Right atrium auricular region (tissue), 2 donors: ENCODE data around the gene STAT6. TPM values are rescaled to one million over a fixed set of nuclear protein-coding genes. Genes with fewer than 3 reads are reported as not detected.

Experiments
- DNase-seq: peaks from one replicate; pipeline ENCODE4 v3.0.0-alpha.2; 2019; ENCODE audit warnings: low spot score
- H3K27ac ChIP-seq, 2 donors: fragments of 200-600 bp; sonication (generic); 1 replicate in 1 of 2; 2 replicates in 1 of 2; pipeline ENCODE4 v1.5.1; 2016 to 2019
- H3K27me3 ChIP-seq, 2 donors: fragments of 200-600 bp; sonication (generic); one replicate each; pipeline versions ENCODE4 v1.5.1 to v1.6.0; 2017 to 2019
- H3K36me3 ChIP-seq: fragments of 200-600 bp; sonication (generic); one replicate; pipeline ENCODE4 v1.5.1; 2016
- H3K4me1 ChIP-seq, 2 donors: fragments of 200-600 bp; sonication (generic); one replicate each; pipeline versions ENCODE4 v1.5.1 to v1.6.0; 2017 to 2019
- H3K4me3 ChIP-seq, 2 donors: fragments of 200-600 bp; sonication (generic); 1 replicate in 1 of 2; 2 replicates in 1 of 2; pipeline ENCODE4 v1.5.1; 2017 to 2019; ENCODE audit warnings: mild to moderate bottlenecking in 1 of 2, moderate library complexity in 1 of 2
- H3K9me3 ChIP-seq, 2 donors: fragments of 200-600 bp; sonication (generic); one replicate each; pipeline ENCODE4 v1.5.1; 2019
- total RNA-seq, 2 donors: library from RNA; depleted of rRNA; stranded (reverse); fragments of >200 nt; gene quantifications; one replicate each; pipeline ENCODE4 v1.1.0, GENCODE V29; 2016
- TF ChIP-seq, protein P1 (sequence below), 2 donors: fragments of 200-600 bp; sonication (generic); IDR thresholded peaks; one replicate each; pipeline ENCODE4 v1.5.1; 2019; ENCODE audit warnings: antibody characterized with exemption in 2 of 2

Gene STAT6
- total RNA-seq, 2 donors from 2014 or later = 34.3 to 64.3 TPM

DNA sequence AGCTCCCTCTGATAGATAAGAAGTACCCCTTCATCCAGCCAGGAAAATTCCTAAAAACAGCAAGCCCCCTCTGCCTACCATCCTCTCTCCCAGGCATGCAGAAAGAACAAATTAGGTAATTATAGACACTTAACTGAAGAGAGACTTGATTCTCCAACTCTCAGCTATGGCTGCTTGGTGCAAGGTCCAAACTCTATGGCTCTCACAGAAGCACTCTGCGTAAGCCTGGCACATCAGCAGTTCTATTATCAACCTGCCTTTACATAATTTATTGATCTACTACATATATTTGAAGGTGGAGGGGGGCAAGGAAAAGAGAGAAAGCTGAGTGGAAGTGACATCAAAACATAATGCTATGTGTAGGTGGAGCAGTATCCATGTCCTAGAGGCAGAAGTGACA lies 60.2 kb downstream of the STAT6 start:
- Histone ChIP-seq H3K4me1 (no peaks in the 10 kb centered on the region), H3K27ac (no peak overlapping the region), H3K36me3 (no peaks in the 10 kb centered on the region), H3K9me3 (no peaks in the 10 kb centered on the region), H3K4me3 (no peak overlapping the region), H3K27me3 (no peaks in the 10 kb centered on the region)
- no peak for DNase-seq
- TF ChIP-seq, protein P1, sequence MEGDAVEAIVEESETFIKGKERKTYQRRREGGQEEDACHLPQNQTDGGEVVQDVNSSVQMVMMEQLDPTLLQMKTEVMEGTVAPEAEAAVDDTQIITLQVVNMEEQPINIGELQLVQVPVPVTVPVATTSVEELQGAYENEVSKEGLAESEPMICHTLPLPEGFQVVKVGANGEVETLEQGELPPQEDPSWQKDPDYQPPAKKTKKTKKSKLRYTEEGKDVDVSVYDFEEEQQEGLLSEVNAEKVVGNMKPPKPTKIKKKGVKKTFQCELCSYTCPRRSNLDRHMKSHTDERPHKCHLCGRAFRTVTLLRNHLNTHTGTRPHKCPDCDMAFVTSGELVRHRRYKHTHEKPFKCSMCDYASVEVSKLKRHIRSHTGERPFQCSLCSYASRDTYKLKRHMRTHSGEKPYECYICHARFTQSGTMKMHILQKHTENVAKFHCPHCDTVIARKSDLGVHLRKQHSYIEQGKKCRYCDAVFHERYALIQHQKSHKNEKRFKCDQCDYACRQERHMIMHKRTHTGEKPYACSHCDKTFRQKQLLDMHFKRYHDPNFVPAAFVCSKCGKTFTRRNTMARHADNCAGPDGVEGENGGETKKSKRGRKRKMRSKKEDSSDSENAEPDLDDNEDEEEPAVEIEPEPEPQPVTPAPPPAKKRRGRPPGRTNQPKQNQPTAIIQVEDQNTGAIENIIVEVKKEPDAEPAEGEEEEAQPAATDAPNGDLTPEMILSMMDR (IDR thresholded peaks at IDR 0.05) = no peak

DNA sequence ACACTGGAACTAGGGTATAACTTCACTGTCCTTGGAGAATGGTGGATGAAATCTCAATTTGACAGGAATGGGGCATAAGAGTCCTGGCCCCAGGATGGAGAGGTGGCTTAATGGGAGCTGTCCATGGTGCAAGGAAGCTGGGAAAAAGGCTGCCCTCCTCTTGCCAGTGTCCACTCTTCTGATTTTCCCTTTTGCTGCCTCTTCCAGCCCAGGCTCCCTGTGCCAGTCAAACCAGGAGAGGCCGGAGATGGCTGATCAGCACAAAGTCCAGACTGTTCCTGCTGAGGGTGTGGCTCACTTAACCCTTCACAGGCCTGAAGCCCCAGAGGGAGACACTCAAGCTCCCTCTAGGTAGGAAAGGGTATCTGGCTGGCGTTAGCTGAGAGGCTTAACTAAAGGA lies 61.3 kb downstream of the STAT6 start, which contains the start of gene MYO1A:
MYO1A (minus strand) TSS at position 240 of the 400 bp plus-strand sequence. CDS start 1,806 bp downstream, outside the sequence.
- Histone ChIP-seq H3K4me1 (no peaks in the 10 kb centered on the region), H3K9me3 (no peaks in the 10 kb centered on the region), H3K27ac (no peak within 1 kb of the TSS)

DNA sequence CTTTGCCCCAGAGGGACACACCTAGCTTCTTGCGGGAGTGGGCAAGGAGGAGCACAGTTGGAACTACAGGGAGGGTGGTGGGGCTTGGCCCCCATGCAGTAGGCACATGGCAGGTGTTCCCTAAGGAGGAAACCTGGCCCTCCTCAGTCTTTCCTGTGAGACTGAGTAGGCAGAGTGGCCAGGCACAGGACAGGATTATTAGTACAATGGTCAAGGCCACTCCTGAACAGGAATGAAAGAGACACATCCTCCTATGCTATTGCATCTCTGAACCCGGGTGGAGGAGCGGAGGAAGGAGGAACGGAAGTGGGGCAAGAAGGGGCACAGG lies 62.1 kb downstream of the STAT6 start:
- Histone ChIP-seq H3K27ac (no peak overlapping the region), H3K9me3 (no peaks in the 10 kb centered on the region), H3K4me1 (no peaks in the 10 kb centered on the region), H3K4me3 (no peak overlapping the region), H3K36me3 (no peaks in the 10 kb centered on the region), H3K27me3 (no peaks in the 10 kb centered on the region)
- TF ChIP-seq, protein P1 (IDR thresholded peaks at IDR 0.05) = no peak
- no peak for DNase-seq

More for the DNA sequence above, 61.3 kb downstream of the STAT6 start, which contains the start of gene MYO1A:
- no peak within 1 kb of the TSS for H3K4me3 ChIP-seq
- no peaks in the 10 kb centered on the region for H3K36me3 ChIP-seq
- DNase-seq = no peak
- TF ChIP-seq, protein P1 (IDR thresholded peaks at IDR 0.05) = no peak
- no peaks in the 10 kb centered on the region for H3K27me3 ChIP-seq

DNA sequence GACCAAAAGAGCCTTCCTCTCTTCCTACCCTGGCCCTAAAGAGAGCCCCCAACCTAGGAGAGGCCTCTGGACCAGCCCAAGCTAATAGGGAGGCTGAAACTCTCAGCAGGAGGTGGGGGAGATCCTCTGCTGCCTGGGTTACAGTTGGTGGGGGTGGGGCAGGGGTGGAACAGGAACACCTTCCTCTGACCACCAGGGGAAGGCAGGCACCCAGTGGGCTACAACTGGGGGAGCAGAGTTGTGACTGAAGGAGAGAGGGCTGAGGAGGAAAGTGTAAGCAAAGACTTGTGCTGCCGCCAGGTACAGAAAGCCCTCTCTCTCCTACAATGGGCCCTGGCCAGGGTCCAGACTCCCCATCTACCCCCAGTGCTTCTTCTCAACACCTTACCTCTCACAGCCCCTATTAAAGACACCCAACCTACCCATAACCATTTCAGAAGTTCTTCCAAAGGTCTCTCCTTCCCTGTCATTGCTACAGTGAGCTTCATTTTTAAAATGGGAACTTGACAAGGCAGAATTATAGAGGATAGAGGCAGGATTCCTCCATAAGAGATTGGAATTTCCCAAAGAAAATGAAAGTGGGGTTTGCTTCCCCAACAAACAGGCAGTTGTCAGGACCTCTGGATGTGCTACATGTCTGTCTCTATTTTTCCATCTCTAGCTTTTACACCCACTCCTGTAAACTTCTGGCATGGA lies 62.6 kb downstream of the STAT6 start:
- TF ChIP-seq, protein P1 (IDR thresholded peaks at IDR 0.05) = no peak
- Histone ChIP-seq H3K27me3 (no peaks in the 10 kb centered on the region), H3K9me3 (no peaks in the 10 kb centered on the region), H3K4me3 (no peak overlapping the region), H3K36me3 (no peaks in the 10 kb centered on the region), H3K4me1 (no peaks in the 10 kb centered on the region), H3K27ac (no peak overlapping the region)
- DNase-seq = no peak

DNA sequence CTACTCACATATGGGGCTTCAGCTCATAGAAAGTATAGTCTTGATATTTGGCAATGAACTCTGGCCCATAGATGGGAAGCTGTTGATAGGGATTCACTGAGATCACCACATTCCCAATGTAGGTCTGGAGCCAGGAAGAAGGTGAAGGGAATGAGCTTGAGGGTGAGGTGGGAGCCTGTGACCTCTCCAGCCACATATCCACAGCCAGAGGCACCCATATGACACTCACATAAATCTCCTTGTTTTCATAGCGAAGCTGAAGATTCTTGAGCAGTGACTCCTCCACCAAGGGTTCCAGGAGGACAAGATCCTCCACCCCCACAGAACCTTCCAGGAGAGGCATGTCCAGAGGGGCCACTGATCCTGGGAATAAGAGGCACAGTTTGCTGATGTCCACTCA lies 63.2 kb downstream of the STAT6 start:
- no peak for DNase-seq
- H3K27ac ChIP-seq = no peak overlapping the region
- no peaks in the 10 kb centered on the region for H3K9me3 ChIP-seq
- H3K4me1 ChIP-seq = no peaks in the 10 kb centered on the region
- no peak overlapping the region for H3K4me3 ChIP-seq
- TF ChIP-seq, protein P1 (IDR thresholded peaks at IDR 0.05) = no peak
- no peaks in the 10 kb centered on the region for H3K36me3 ChIP-seq
- no peaks in the 10 kb centered on the region for H3K27me3 ChIP-seq
